ENCODE data around the gene SUSD4. TPM values are rescaled to one million over a fixed set of nuclear protein-coding genes. Genes with fewer than 3 reads are reported as not detected.

SUSD4 gene
- total RNA-seq, 1 experiment from 2014 or later: 3.5 TPM

- no peak overlapping the region for H3K56ac ChIP-seq (ENCODE audit: insufficient read length, low read depth, low read length)
- no peak overlapping the region for H2BK12ac ChIP-seq (ENCODE audit: insufficient read length, low read depth, low read length)
- no peak overlapping the region for H3K18ac ChIP-seq (ENCODE audit: insufficient read length, low read depth, low read length)
- H3K4me3 Mint-ChIP-seq: no peak overlapping the region
- peaks cover 0 to 2% of the 10 kb centered on the region in 2 experiments; a peak in 1 of 4 replicates for H3K4me1 Mint-ChIP-seq
- H3K23ac ChIP-seq (ENCODE audit: insufficient read length, low read depth, low read length): no peak overlapping the region
- no peak overlapping the region for H3T11ph ChIP-seq (ENCODE audit: low read length)
- H4K8ac ChIP-seq (replicated peaks; ENCODE audit: insufficient read length, low read depth, low read length): no peak overlapping the region
- H2BK120ac ChIP-seq (ENCODE audit: low read depth, low read length, poor library complexity, severe bottlenecking): no peak overlapping the region
- H2BK15ac ChIP-seq (ENCODE audit: low read depth, low read length): no peak overlapping the region
- H3K23me2 ChIP-seq (ENCODE audit: insufficient read length, low read depth, low read length, poor library complexity, severe bottlenecking): no peaks in the 10 kb centered on the region
- no peak overlapping the region for H2AK5ac ChIP-seq (ENCODE audit: insufficient read length, low read length)
- H3K79me1 ChIP-seq (ENCODE audit: insufficient read depth, low read depth, low read length, poor library complexity, severe bottlenecking): no peaks in the 10 kb centered on the region
- no peak overlapping the region for H3K4me2 ChIP-seq (ENCODE audit: insufficient read depth, insufficient read length, low read length)
- H2BK20ac ChIP-seq (ENCODE audit: low read depth, low read length, poor library complexity, severe bottlenecking): no peak overlapping the region
- no peak overlapping the region for H2BK5ac ChIP-seq (ENCODE audit: insufficient read length, low read length)
- H3K9me3 ChIP-seq (ENCODE audit: control insufficient read depth, low read depth, low read length): no peaks in the 10 kb centered on the region
- 0 out of 2 replicates have a peak, but pooled peaks cover 3% of the 10 kb centered on the region for H3K27me3 ChIP-seq (ENCODE audit: insufficient read depth, low read length)
- no peaks in the 10 kb centered on the region; a peak in 1 of 7 replicates for H3K36me3 Mint-ChIP-seq (ENCODE audit: insufficient read depth in 1 of 3, low read depth in 3 of 3)
- DNase-seq: no peak
- no peak overlapping the region for H3K9ac ChIP-seq (ENCODE audit: extremely low read depth, insufficient read length, low read length)
- no peak overlapping the region for H4K5ac ChIP-seq (ENCODE audit: insufficient read length, low read depth, low read length)
- H3K27ac Mint-ChIP-seq: peak overlapping the region in 1 of 3 experiments; percentile 53; a peak in 2 of 7 replicates
- no peak overlapping the region for H3K27ac ChIP-seq (ENCODE audit: insufficient read length, low read depth, low read length)
- TF ChIP-seq CTCF (conservative IDR thresholded peaks at IDR 0.05): no peak
- WGBS (ENCODE audit: extremely low coverage, insufficient read length, low lambda C conversion rate): no CpG with 5 or more reads among the region's 1 CpG
- H3K4ac ChIP-seq (ENCODE audit: low read depth, low read length): no peak overlapping the region
- H3K79me2 ChIP-seq (ENCODE audit: insufficient read depth, low read length): no peaks in the 10 kb centered on the region
- H4K91ac ChIP-seq (ENCODE audit: insufficient read length, low read depth, low read length): no peak overlapping the region
- H3K4me1 ChIP-seq (ENCODE audit: insufficient read depth, low read length): no peaks in the 10 kb centered on the region
- peaks cover 0 to 6% of the 10 kb centered on the region in 2 experiments; a peak in 4 of 5 replicates for H3K9me3 Mint-ChIP-seq
- H2AFZ ChIP-seq (ENCODE audit: low read length): no peak overlapping the region
- peaks cover 3% of the 10 kb centered on the region for H3K27me3 Mint-ChIP-seq (ENCODE audit: low read depth)
- H4K20me1 ChIP-seq (ENCODE audit: control insufficient read depth, insufficient read depth, insufficient read length): no peaks in the 10 kb centered on the region
- no peak overlapping the region for H3K14ac ChIP-seq (ENCODE audit: insufficient read depth, low read length)
Measured at GRCh38 chr1:223234170-223234514, 129.8 kb downstream of the SUSD4 start.
